OCI-LY1 (cell line): Measurements from ENCODE around the gene STAM.

Source experiments
- EZH2 ChIP-seq: fragments of 200-600 bp; sonication (generic), shearing (Covaris generic); IDR thresholded peaks from 2 replicates; pipeline ENCODE4 v1.8.0; 2017; ENCODE audit warnings: borderline replicate concordance, mixed run types, mild to moderate bottlenecking, antibody characterized with exemption, low read length, moderate library complexity, mixed read lengths
- TF ChIP-seq, protein P1 (sequence below): fragments of 200-600 bp; sonication (generic), shearing (Covaris generic); IDR thresholded peaks from 2 replicates; pipeline ENCODE4 v1.5.1; 2017; ENCODE audit warnings: mild to moderate bottlenecking, antibody characterized with exemption, low read length, moderate library complexity, mixed read lengths

- no peak for TF ChIP-seq EZH2
- TF ChIP-seq, protein P1, sequence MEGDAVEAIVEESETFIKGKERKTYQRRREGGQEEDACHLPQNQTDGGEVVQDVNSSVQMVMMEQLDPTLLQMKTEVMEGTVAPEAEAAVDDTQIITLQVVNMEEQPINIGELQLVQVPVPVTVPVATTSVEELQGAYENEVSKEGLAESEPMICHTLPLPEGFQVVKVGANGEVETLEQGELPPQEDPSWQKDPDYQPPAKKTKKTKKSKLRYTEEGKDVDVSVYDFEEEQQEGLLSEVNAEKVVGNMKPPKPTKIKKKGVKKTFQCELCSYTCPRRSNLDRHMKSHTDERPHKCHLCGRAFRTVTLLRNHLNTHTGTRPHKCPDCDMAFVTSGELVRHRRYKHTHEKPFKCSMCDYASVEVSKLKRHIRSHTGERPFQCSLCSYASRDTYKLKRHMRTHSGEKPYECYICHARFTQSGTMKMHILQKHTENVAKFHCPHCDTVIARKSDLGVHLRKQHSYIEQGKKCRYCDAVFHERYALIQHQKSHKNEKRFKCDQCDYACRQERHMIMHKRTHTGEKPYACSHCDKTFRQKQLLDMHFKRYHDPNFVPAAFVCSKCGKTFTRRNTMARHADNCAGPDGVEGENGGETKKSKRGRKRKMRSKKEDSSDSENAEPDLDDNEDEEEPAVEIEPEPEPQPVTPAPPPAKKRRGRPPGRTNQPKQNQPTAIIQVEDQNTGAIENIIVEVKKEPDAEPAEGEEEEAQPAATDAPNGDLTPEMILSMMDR, result no peak
These were observed 3.4 kb downstream of the STAM start for GRCh38 chr10:17647326-17647725.
